Neural cell (in vitro differentiated cells): ENCODE data around the gene UNC5B. TPM values are rescaled to one million over a fixed set of nuclear protein-coding genes. Genes with fewer than 3 reads are reported as not detected.

Experiments used
- H2AFZ ChIP-seq: fragments of 200-600, 300-800 bp; sonication (generic), shearing (Covaris generic); 2 replicates; pipeline ENCODE4 v1.6.0; 2014; ENCODE audit warnings: low read depth, mild to moderate bottlenecking, antibody characterized with exemption, low read length, moderate library complexity
- H3F3A ChIP-seq: fragments of 200-600 bp; shearing (Covaris generic); 2 replicates; pipeline ENCODE4 v1.6.1; 2016; ENCODE audit warnings: mild to moderate bottlenecking, moderate library complexity, mixed read lengths, antibody characterized with exemption, low read length; ENCODE audit not compliant: insufficient read depth, poor library complexity, severe bottlenecking
- H3K27ac ChIP-seq: fragments of 200-600, 300-800 bp; sonication (generic), shearing (Covaris generic); 2 replicates; pipeline ENCODE4 v1.5.1; 2014; ENCODE audit warnings: mild to moderate bottlenecking, low read length, moderate library complexity
- H3K27me3 ChIP-seq: fragments of 300-800, 200-600 bp; sonication (generic), shearing (Covaris generic); 2 replicates; pipeline ENCODE4 v1.6.0; 2014; ENCODE audit warnings: mild to moderate bottlenecking, low read depth, low read length, moderate library complexity; ENCODE audit not compliant: insufficient read depth
- H3K36me3 ChIP-seq: fragments of 300-800, 200-600 bp; sonication (generic), shearing (Covaris generic); 2 replicates; pipeline ENCODE4 v1.5.1; 2014; ENCODE audit warnings: mild to moderate bottlenecking, antibody characterized with exemption, low read length, moderate library complexity; ENCODE audit not compliant: insufficient read depth
- H3K4me2 ChIP-seq: fragments of 300-800, 200-600 bp; sonication (generic), shearing (Covaris generic); 2 replicates; pipeline ENCODE4 v1.6.0; 2014; ENCODE audit warnings: mild to moderate bottlenecking, low read length
- H3K4me3 ChIP-seq: fragments of 300-800, 200-600 bp; sonication (generic), shearing (Covaris generic); 2 replicates; pipeline ENCODE4 v1.5.1; 2014; ENCODE audit warnings: mild to moderate bottlenecking, low read length, moderate library complexity
- H3K79me2 ChIP-seq: fragments of 200-600 bp; shearing (Covaris generic); replicated peaks from 2 replicates; pipeline ENCODE4 v1.6.0; 2014; ENCODE audit warnings: mild to moderate bottlenecking, low read length, moderate library complexity; ENCODE audit not compliant: insufficient read depth
- H3K9ac ChIP-seq: fragments of 300-800, 200-600 bp; sonication (generic), shearing (Covaris generic); 2 replicates; pipeline ENCODE4 v1.6.1; 2016; ENCODE audit warnings: mild to moderate bottlenecking, low read length, mixed read lengths
- H3K9me2 ChIP-seq: fragments of 200-600 bp; shearing (Covaris generic); 2 replicates; pipeline ENCODE4 v1.6.1; 2016; ENCODE audit warnings: mild to moderate bottlenecking, low read length, mixed read lengths; ENCODE audit not compliant: insufficient read depth
- H3K9me3 ChIP-seq: fragments of 200-600, 300-800 bp; sonication (generic), shearing (Covaris generic); 2 replicates; pipeline ENCODE4 v1.6.1; 2016; ENCODE audit warnings: mild to moderate bottlenecking, mixed run types, low read length, moderate library complexity, mixed read lengths
- H4K20me1 ChIP-seq: fragments of 200-600 bp; shearing (Covaris generic); 2 replicates; pipeline ENCODE4 v1.6.1; 2016; ENCODE audit warnings: mild to moderate bottlenecking, mixed run types; ENCODE audit not compliant: insufficient read depth
- EP300 ChIP-seq: fragments of 450-650 bp; conservative IDR thresholded peaks from 2 replicates; pipeline ENCODE4 v1.6.1; 2014; ENCODE audit warnings: antibody characterized with exemption, mild to moderate bottlenecking, moderate library complexity; ENCODE audit not compliant: poor library complexity, severe bottlenecking
- EZH2 ChIP-seq: fragments of 200-600, 300-800 bp; shearing (Covaris generic), sonication (generic); IDR thresholded peaks from 2 replicates; pipeline ENCODE4 v1.6.1; 2014; ENCODE audit warnings: antibody characterized with exemption, low read length, borderline replicate concordance, mild to moderate bottlenecking; ENCODE audit not compliant: insufficient read depth, poor library complexity, severe bottlenecking
- MXI1 ChIP-seq: fragments of 450-650 bp; conservative IDR thresholded peaks from 2 replicates; pipeline ENCODE4 v1.6.1; 2014; ENCODE audit warnings: antibody characterized with exemption, mild to moderate bottlenecking; ENCODE audit not compliant: poor library complexity, severe bottlenecking
- POLR2AphosphoS5 ChIP-seq: IDR thresholded peaks from 2 replicates; pipeline ENCODE4 v1.6.1; 2012
- RAD21 ChIP-seq: fragments of 450-650 bp; conservative IDR thresholded peaks from 2 replicates; pipeline ENCODE4 v1.6.1; 2014; ENCODE audit warnings: antibody characterized with exemption, mild to moderate bottlenecking, moderate library complexity
- SMC3 ChIP-seq: fragments of 450-650 bp; conservative IDR thresholded peaks from 2 replicates; pipeline ENCODE4 v1.6.1; 2014; ENCODE audit warnings: antibody characterized with exemption, mild to moderate bottlenecking, moderate library complexity; ENCODE audit not compliant: poor library complexity
- TAF1 ChIP-seq: IDR thresholded peaks from 2 replicates; pipeline ENCODE4 v1.6.1; 2012; ENCODE audit warnings: low read depth
- polyA plus RNA-seq: library from polyadenylated mRNA; depleted of rRNA; stranded (reverse); fragments of >200 nt; gene quantifications from 2 replicates; pipeline ENCODE4 v1.2.3, GENCODE V29; 2014
- TF ChIP-seq, protein P1 (sequence below): fragments of 450-650 bp; IDR thresholded peaks from 2 replicates; pipeline ENCODE4 v1.5.1; 2014; ENCODE audit warnings: antibody characterized with exemption, mild to moderate bottlenecking, moderate library complexity; ENCODE audit not compliant: poor library complexity, severe bottlenecking
- TF ChIP-seq, protein P2 (sequence below): IDR thresholded peaks from 2 replicates; pipeline ENCODE4 v1.6.1; 2012; ENCODE audit warnings: borderline replicate concordance

UNC5B gene
- polyA plus RNA-seq, 1 donor from 2014 or later, result 2.0 TPM

DNA sequence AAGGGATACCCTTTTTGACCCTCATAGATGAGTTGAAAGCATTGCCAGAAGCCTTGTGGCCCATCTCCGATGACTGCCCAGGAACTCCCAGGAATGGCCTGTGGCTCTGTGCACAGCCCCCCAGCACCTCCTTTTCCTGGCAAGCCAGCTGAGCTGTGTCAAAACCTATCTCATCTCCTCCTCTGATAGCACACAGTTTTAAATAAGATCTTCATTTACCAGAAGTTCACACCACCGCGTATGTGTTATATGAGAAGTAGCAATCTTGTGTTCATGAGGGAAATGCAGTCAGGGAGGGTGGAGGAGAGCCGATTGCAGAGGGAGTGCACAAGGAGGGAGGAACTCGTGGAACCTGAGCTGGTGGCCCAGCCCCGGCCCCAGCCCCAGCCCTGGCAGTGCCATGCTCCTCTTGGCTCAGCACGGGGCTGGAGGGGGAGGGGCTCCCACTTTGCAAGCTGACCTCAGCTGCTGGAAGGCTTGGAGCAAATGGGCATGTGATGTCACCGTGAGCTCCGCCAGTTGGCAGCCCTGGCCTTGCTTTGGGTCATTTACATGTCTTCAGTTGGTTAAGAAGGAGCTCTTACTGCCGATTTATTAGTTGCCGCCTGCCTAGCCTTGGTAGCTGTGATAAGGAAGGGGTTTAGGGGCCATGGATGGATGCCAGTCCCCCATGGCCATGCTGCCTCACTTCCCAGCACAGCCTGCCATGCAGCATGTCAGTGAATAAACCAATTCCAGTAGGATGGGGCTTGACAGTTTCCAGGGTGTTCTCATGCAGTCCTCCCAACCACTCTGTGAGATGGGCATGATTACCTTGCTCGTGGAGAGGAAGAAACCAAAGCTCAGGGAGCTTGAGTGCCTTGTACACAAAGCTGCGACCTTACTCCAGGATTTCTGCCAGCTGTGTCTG is 20.0 kb downstream of the UNC5B start:
- TF ChIP-seq POLR2AphosphoS5 (no peak), SMC3 (no peak), EP300 (no peak), EZH2 (no peak), TAF1 (no peak), RAD21 (no peak), MXI1 (no peak)
- TF ChIP-seq, protein P1, sequence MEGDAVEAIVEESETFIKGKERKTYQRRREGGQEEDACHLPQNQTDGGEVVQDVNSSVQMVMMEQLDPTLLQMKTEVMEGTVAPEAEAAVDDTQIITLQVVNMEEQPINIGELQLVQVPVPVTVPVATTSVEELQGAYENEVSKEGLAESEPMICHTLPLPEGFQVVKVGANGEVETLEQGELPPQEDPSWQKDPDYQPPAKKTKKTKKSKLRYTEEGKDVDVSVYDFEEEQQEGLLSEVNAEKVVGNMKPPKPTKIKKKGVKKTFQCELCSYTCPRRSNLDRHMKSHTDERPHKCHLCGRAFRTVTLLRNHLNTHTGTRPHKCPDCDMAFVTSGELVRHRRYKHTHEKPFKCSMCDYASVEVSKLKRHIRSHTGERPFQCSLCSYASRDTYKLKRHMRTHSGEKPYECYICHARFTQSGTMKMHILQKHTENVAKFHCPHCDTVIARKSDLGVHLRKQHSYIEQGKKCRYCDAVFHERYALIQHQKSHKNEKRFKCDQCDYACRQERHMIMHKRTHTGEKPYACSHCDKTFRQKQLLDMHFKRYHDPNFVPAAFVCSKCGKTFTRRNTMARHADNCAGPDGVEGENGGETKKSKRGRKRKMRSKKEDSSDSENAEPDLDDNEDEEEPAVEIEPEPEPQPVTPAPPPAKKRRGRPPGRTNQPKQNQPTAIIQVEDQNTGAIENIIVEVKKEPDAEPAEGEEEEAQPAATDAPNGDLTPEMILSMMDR, result no peak
- TF ChIP-seq, protein P2, sequence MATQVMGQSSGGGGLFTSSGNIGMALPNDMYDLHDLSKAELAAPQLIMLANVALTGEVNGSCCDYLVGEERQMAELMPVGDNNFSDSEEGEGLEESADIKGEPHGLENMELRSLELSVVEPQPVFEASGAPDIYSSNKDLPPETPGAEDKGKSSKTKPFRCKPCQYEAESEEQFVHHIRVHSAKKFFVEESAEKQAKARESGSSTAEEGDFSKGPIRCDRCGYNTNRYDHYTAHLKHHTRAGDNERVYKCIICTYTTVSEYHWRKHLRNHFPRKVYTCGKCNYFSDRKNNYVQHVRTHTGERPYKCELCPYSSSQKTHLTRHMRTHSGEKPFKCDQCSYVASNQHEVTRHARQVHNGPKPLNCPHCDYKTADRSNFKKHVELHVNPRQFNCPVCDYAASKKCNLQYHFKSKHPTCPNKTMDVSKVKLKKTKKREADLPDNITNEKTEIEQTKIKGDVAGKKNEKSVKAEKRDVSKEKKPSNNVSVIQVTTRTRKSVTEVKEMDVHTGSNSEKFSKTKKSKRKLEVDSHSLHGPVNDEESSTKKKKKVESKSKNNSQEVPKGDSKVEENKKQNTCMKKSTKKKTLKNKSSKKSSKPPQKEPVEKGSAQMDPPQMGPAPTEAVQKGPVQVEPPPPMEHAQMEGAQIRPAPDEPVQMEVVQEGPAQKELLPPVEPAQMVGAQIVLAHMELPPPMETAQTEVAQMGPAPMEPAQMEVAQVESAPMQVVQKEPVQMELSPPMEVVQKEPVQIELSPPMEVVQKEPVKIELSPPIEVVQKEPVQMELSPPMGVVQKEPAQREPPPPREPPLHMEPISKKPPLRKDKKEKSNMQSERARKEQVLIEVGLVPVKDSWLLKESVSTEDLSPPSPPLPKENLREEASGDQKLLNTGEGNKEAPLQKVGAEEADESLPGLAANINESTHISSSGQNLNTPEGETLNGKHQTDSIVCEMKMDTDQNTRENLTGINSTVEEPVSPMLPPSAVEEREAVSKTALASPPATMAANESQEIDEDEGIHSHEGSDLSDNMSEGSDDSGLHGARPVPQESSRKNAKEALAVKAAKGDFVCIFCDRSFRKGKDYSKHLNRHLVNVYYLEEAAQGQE, result no peak
- Histone ChIP-seq H3K4me2 (no peak overlapping the region), H2AFZ (no peak overlapping the region), H3K36me3 (no peaks in the 10 kb centered on the region), H3K79me2 (no peaks in the 10 kb centered on the region), H3K27ac (no peak overlapping the region), H4K20me1 (no peaks in the 10 kb centered on the region), H3K4me3 (no peak overlapping the region), H3K9me2 (no peaks in the 10 kb centered on the region), H3K27me3 (no peaks in the 10 kb centered on the region), H3K9me3 (no peaks in the 10 kb centered on the region), H3K9ac (no peak overlapping the region), H3F3A (no peaks in the 10 kb centered on the region)

DNA sequence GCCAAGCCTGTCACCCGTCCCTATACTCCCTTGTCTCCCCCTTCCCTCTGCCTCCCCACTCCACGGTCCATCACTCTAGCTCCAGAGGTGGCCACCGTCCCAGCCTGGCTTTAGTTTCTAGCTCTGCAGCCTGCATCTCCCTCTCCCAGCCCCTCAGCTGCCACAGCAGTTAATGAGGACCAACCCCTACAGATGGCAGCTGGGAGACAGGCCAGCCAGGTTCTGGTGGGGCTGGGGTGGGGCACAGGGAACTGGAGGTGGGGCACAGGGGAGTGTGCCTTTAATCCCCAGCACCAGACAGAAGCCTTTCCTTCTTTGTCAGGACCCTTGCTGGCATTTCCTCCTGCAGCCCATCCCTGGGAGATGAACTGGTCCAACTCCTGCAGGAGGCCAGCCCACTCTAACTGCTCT is 21.1 kb downstream of the UNC5B start:
- H3K4me2 ChIP-seq, result no peak overlapping the region
- H3K4me3 ChIP-seq, result no peak overlapping the region
- TF ChIP-seq POLR2AphosphoS5 (no peak), MXI1 (no peak), RAD21 (no peak), EP300 (no peak), TAF1 (no peak), EZH2 (no peak), SMC3 (no peak)
- TF ChIP-seq, protein P1, result no peak
- TF ChIP-seq, protein P2, result no peak

More for the DNA sequence above, 21.1 kb downstream of the UNC5B start:
- Histone ChIP-seq H3K36me3 (no peaks in the 10 kb centered on the region), H3K9me3 (no peaks in the 10 kb centered on the region), H3F3A (no peaks in the 10 kb centered on the region), H3K9me2 (no peaks in the 10 kb centered on the region), H4K20me1 (no peaks in the 10 kb centered on the region), H3K79me2 (no peaks in the 10 kb centered on the region), H2AFZ (no peak overlapping the region), H3K27ac (no peak overlapping the region), H3K9ac (no peak overlapping the region), H3K27me3 (no peaks in the 10 kb centered on the region)
